ENCODE measurements around the gene SLBP. TPM values are rescaled to one million over a fixed set of nuclear protein-coding genes. Genes with fewer than 3 reads are reported as not detected.

The SLBP gene
- total RNA-seq, 1 donor from 2014 or later: 45.8 TPM

DNA sequence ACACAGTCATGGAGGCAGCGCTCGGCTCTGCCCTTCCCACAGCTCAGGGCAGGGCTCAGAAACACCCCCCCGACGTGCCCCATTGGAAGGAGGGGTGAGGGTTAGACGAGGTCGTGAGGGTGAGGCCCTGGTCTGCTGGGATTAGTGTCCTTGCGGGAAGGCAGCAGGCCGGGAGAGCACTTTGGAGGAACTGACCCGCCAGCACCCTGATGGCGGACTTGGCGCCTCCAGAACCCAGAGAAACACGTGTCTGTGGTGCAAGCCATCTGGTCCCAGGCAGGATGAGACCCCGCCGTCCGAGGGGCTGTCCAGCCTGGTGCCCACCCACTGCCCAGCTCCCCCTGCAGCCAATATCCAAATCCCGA, 35.5 kb upstream of the SLBP start:
- Mint-ChIP-seq H3K9me3 (no peaks in the 10 kb centered on the region), H3K36me3 (peaks cover 9% of the 10 kb centered on the region), H3K4me3 (no peak overlapping the region), H3K27me3 (ENCODE audit: low read depth) (peaks cover 2% of the 10 kb centered on the region), H3K4me1 (no peaks in the 10 kb centered on the region), H3K27ac (no peak overlapping the region)
- no peak for DNase-seq (ENCODE audit: low spot score in 2 of 2, unreplicated experiment in 2 of 2)
- TF ChIP-seq, protein P1, sequence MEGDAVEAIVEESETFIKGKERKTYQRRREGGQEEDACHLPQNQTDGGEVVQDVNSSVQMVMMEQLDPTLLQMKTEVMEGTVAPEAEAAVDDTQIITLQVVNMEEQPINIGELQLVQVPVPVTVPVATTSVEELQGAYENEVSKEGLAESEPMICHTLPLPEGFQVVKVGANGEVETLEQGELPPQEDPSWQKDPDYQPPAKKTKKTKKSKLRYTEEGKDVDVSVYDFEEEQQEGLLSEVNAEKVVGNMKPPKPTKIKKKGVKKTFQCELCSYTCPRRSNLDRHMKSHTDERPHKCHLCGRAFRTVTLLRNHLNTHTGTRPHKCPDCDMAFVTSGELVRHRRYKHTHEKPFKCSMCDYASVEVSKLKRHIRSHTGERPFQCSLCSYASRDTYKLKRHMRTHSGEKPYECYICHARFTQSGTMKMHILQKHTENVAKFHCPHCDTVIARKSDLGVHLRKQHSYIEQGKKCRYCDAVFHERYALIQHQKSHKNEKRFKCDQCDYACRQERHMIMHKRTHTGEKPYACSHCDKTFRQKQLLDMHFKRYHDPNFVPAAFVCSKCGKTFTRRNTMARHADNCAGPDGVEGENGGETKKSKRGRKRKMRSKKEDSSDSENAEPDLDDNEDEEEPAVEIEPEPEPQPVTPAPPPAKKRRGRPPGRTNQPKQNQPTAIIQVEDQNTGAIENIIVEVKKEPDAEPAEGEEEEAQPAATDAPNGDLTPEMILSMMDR (IDR thresholded peaks at IDR 0.05; ENCODE audit: unreplicated experiment): no peak

DNA sequence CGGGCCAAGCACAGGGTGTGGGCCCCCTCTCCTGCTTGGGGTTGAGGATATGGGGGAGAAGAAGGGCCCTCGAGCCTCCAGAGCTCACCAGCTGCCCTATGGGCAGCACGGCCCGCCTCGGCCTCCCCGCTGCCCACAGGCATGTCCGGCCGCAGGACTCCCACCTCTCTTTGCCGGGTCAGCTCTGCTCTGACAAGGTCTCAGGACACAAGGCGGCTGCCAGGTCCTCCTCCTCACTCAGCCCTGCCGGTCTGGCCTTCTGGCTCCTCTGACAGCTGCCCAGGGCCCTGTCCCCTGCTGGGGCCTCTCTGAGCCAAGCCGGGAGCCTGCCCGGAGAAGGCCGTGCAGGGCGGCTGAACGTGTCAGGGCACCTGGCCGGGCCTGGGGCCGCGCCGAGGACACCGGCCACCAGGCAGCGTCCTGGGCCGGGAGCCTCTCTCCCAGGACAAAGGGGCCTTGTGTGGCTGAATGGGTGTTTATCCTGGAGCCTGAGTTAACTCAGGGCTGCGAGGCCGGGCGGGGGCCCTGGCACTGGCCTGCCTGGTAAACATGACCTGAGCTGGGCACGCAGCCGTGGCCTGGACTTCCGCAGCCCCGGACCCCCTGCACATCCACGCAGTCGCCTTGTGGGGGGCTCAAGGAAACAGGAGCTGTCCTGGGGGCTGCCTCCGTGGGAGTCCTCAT, 34.9 kb upstream of the SLBP start:
- Mint-ChIP-seq H3K27ac (no peak overlapping the region), H3K36me3 (peaks cover 9% of the 10 kb centered on the region), H3K9me3 (no peaks in the 10 kb centered on the region), H3K4me3 (no peak overlapping the region), H3K27me3 (ENCODE audit: low read depth) (peaks cover 2% of the 10 kb centered on the region), H3K4me1 (no peaks in the 10 kb centered on the region)
- TF ChIP-seq, protein P1 (IDR thresholded peaks at IDR 0.05; ENCODE audit: unreplicated experiment): no peak
- no peak for DNase-seq (ENCODE audit: low spot score in 2 of 2, unreplicated experiment in 2 of 2)

DNA sequence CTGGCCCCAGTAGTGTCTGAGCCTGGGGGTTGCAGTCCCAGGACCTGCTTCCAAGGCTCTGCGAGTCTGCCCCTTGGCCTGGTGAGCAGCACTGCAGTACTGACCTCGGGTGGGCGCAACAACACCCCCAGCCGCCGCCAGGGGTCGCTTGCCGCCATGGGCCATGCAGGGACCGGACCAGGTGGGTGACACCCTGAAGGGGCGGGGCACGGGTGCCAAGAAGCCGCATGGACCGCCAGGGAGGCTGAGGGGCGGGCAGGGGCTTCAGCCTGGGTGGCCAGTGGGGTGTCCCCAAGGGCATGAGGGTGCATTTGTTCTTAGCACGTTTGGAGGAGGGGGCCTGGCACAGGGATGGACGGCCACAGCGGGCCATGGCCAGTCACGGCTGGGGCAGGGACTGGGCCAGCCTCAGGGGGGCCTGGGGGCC, 34.2 kb upstream of the SLBP start:
- Mint-ChIP-seq H3K27ac (no peak overlapping the region), H3K4me3 (no peak overlapping the region), H3K4me1 (no peaks in the 10 kb centered on the region), H3K36me3 (peaks cover 15% of the 10 kb centered on the region), H3K9me3 (no peaks in the 10 kb centered on the region), H3K27me3 (ENCODE audit: low read depth) (peaks cover 2% of the 10 kb centered on the region)
- TF ChIP-seq, protein P1 (IDR thresholded peaks at IDR 0.05; ENCODE audit: unreplicated experiment): peak; percentile 93
- DNase-seq (ENCODE audit: low spot score in 2 of 2, unreplicated experiment in 2 of 2): peak; percentile 79 to 93

DNA sequence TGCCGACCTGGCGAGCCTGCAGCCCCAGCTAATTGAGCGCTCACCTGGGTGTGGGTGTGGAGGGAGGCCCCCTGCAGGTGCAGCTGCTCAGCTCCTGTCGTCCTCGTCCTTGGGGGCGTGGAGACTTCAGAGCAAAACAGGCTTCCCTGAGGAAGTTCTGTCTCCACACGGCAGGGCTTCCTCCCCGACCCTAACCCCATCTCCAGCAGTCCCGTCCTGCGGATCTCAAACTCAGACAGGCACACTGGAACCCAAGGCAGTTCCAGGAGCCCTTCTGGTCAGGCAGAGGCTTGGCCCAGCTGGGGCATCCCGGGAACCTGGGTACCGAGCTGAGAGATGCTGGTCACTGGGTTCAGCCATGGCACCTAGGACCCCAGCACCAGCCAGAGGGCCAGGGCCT, 33.6 kb upstream of the SLBP start:
- Mint-ChIP-seq H3K4me3 (no peak overlapping the region), H3K4me1 (no peaks in the 10 kb centered on the region), H3K36me3 (peaks cover 18% of the 10 kb centered on the region), H3K9me3 (no peaks in the 10 kb centered on the region), H3K27me3 (ENCODE audit: low read depth) (peaks cover 2% of the 10 kb centered on the region), H3K27ac (no peak overlapping the region)
- TF ChIP-seq, protein P1 (IDR thresholded peaks at IDR 0.05; ENCODE audit: unreplicated experiment): no peak
- DNase-seq (ENCODE audit: low spot score in 2 of 2, unreplicated experiment in 2 of 2): no peak

DNA sequence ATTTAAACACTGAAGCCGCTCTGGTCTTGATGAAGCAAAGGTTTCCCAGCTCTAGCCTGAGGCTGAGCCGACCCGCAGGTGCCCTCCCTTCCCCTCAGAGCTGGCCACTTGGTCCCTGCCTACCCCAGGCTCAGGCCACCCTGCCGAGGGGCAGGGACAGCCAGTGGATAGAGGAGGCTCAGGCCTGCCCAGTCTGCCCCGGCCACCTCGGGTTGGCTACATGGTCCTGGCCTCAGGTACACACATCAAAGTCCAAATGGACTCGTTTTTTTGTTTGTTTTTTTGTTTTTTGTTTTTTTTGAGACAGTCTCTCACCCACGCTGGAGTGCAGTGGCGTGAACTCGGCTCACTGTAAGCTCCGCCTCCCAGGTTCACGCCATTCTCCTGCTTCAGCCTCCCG, 33.0 kb upstream of the SLBP start:
- Mint-ChIP-seq H3K4me1 (no peaks in the 10 kb centered on the region), H3K27me3 (ENCODE audit: low read depth) (peaks cover 2% of the 10 kb centered on the region), H3K4me3 (no peak overlapping the region), H3K36me3 (peaks cover 24% of the 10 kb centered on the region), H3K9me3 (no peaks in the 10 kb centered on the region), H3K27ac (no peak overlapping the region)
- no peak for DNase-seq (ENCODE audit: low spot score in 2 of 2, unreplicated experiment in 2 of 2)
- TF ChIP-seq, protein P1 (IDR thresholded peaks at IDR 0.05; ENCODE audit: unreplicated experiment): no peak
